Brain pericyte (primary cell): ENCODE data around the gene GATA5.
"Not testable (repeated sequence)": the region's sequence is repeated elsewhere in the genome, so short reads cannot be mapped to it uniquely, and the experiment has no call there.

Experiments used
- DNase-seq: peaks from one replicate; pipeline ENCODE4 v3.0.0-alpha.2; 2012; ENCODE audit warnings: low read depth, low spot score

Gene GATA5

GRCh38 chr20:62504323-62504722, 28.5 kb upstream of the GATA5 start:
- no peak for DNase-seq

- no peak for DNase-seq
Measured at GRCh38 chr20:62503401-62504178, 27.8 kb upstream of the GATA5 start.

GRCh38 chr20:62502496-62503095, 26.8 kb upstream of the GATA5 start:
- no peak for DNase-seq

GRCh38 chr20:62501801-62502495, 26.2 kb upstream of the GATA5 start:
- no peak for DNase-seq

GRCh38 chr20:62500237-62500864, 24.6 kb upstream of the GATA5 start:
- DNase-seq: no peak

- no peak for DNase-seq
Measured at GRCh38 chr20:62499758-62500236, 24.0 kb upstream of the GATA5 start.

- DNase-seq: no peak
Measured at GRCh38 chr20:62498874-62499273, 23.1 kb upstream of the GATA5 start.

- no peak for DNase-seq
Measured at GRCh38 chr20:62496568-62497218, 20.9 kb upstream of the GATA5 start.

GRCh38 chr20:62495749-62496567, 20.2 kb upstream of the GATA5 start:
- DNase-seq: no peak

- no peak for DNase-seq
Measured at GRCh38 chr20:62494980-62495748, 19.4 kb upstream of the GATA5 start.

- DNase-seq: no peak
Measured at GRCh38 chr20:62494537-62494936, 18.7 kb upstream of the GATA5 start.

- DNase-seq: no peak
Measured at GRCh38 chr20:62493886-62494285, 18.1 kb upstream of the GATA5 start.

GRCh38 chr20:62493253-62493885, 17.6 kb upstream of the GATA5 start:
- no peak for DNase-seq

- no peak for DNase-seq
Measured at GRCh38 chr20:62492711-62493110, 16.9 kb upstream of the GATA5 start.

- not testable (repeated sequence) for DNase-seq
Measured at GRCh38 chr20:62490783-62491182, 15.0 kb upstream of the GATA5 start.

GRCh38 chr20:62489932-62490263, 14.1 kb upstream of the GATA5 start:
- DNase-seq: no peak

- no peak for DNase-seq
Measured at GRCh38 chr20:62489186-62489931, 13.6 kb upstream of the GATA5 start.

- no peak for DNase-seq
Measured at GRCh38 chr20:62488470-62488869, 12.7 kb upstream of the GATA5 start.
